ENCODE measurements around the gene HIRIP3. TPM values are rescaled to one million over a fixed set of nuclear protein-coding genes. Genes with fewer than 3 reads are reported as not detected.
A peak's percentile ranks its signal among the peaks of the same experiment; 100 is the strongest.

HIRIP3 gene
- total and polyA plus RNA-seq, 2 of the 13 experiments (the other 11 are each of a cell fraction or from before 2014, with no cell fraction given), result 12.6 to 17.2 TPM

GRCh38 chr16:29961479-29962343, 33.7 kb downstream of the HIRIP3 start, which contains the start of gene TMEM219 (continued):
- TF ChIP-seq, protein P1, sequence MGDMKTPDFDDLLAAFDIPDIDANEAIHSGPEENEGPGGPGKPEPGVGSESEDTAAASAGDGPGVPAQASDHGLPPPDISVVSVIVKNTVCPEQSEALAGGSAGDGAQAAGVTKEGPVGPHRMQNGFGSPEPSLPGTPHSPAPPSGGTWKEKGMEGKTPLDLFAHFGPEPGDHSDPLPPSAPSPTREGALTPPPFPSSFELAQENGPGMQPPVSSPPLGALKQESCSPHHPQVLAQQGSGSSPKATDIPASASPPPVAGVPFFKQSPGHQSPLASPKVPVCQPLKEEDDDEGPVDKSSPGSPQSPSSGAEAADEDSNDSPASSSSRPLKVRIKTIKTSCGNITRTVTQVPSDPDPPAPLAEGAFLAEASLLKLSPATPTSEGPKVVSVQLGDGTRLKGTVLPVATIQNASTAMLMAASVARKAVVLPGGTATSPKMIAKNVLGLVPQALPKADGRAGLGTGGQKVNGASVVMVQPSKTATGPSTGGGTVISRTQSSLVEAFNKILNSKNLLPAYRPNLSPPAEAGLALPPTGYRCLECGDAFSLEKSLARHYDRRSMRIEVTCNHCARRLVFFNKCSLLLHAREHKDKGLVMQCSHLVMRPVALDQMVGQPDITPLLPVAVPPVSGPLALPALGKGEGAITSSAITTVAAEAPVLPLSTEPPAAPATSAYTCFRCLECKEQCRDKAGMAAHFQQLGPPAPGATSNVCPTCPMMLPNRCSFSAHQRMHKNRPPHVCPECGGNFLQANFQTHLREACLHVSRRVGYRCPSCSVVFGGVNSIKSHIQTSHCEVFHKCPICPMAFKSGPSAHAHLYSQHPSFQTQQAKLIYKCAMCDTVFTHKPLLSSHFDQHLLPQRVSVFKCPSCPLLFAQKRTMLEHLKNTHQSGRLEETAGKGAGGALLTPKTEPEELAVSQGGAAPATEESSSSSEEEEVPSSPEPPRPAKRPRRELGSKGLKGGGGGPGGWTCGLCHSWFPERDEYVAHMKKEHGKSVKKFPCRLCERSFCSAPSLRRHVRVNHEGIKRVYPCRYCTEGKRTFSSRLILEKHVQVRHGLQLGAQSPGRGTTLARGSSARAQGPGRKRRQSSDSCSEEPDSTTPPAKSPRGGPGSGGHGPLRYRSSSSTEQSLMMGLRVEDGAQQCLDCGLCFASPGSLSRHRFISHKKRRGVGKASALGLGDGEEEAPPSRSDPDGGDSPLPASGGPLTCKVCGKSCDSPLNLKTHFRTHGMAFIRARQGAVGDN (CRISPR knock-in tag; IDR thresholded peaks at IDR 0.05), result peak; percentile 93
- 0 out of 2 replicates have a peak, but pooled peaks have one; percentile 53 for TF ChIP-seq WIZ (CRISPR knock-in tag; IDR thresholded peaks at IDR 0.05)
- TF ChIP-seq GFI1 (CRISPR knock-in tag; IDR thresholded peaks at IDR 0.05; ENCODE audit: borderline replicate concordance), result no peak; the same call in 1 of the 2 replicates
- peak; percentile 98 for TF ChIP-seq PRDM10 (CRISPR knock-in tag; IDR thresholded peaks at IDR 0.05; ENCODE audit: low read depth)
- peak; percentile 67 for TF ChIP-seq ASH2L (IDR thresholded peaks at IDR 0.05; ENCODE audit: insufficient read length, low read depth, low read length)
- TF ChIP-seq CREB3 (CRISPR knock-in tag; IDR thresholded peaks at IDR 0.05), result no peak
- no peak for TF ChIP-seq EHMT2 (IDR thresholded peaks at IDR 0.05; ENCODE audit: borderline replicate concordance, low read depth, low read length)
- no peak; the same call in 1 of the 2 replicates for TF ChIP-seq CREBL2 (CRISPR knock-in tag; IDR thresholded peaks at IDR 0.05; ENCODE audit: borderline replicate concordance)
- TF ChIP-seq THAP7 (CRISPR knock-in tag; IDR thresholded peaks at IDR 0.05), result 0 out of 2 replicates have a peak, but pooled peaks have one; percentile 19
- no peak for TF ChIP-seq PHB2 (IDR thresholded peaks at IDR 0.05; ENCODE audit: partially characterized antibody)
- no peak for TF ChIP-seq KLF6 (CRISPR knock-in tag; IDR thresholded peaks at IDR 0.05)
- no peak; the same call in 1 of the 2 replicates for TF ChIP-seq IRF1 (CRISPR knock-in tag; IDR thresholded peaks at IDR 0.05; ENCODE audit: low read depth)
- TF ChIP-seq CERS6 (CRISPR knock-in tag; IDR thresholded peaks at IDR 0.05), result 0 out of 2 replicates have a peak, but pooled peaks have one; percentile 61
- TF ChIP-seq TBX3 (IDR thresholded peaks at IDR 0.05; ENCODE audit: borderline replicate concordance), result no peak
- TF ChIP-seq ZNF468 (CRISPR knock-in tag; IDR thresholded peaks at IDR 0.05), result 0 out of 2 replicates have a peak, but pooled peaks have one; percentile 24

Data from HepG2 (cell line).